Fibroblast of upper back skin (primary cell): Measurements from ENCODE around the gene SLC35A3.
A peak's percentile ranks its signal among the peaks of the same experiment; 100 is the strongest.
"Not testable (repeated sequence)": the region's sequence is repeated elsewhere in the genome, so short reads cannot be mapped to it uniquely, and the experiment has no call there.

Source experiments
- DNase-seq: peaks from one replicate; pipeline ENCODE4 v3.0.0-alpha.2; 2013

Gene SLC35A3

DNA sequence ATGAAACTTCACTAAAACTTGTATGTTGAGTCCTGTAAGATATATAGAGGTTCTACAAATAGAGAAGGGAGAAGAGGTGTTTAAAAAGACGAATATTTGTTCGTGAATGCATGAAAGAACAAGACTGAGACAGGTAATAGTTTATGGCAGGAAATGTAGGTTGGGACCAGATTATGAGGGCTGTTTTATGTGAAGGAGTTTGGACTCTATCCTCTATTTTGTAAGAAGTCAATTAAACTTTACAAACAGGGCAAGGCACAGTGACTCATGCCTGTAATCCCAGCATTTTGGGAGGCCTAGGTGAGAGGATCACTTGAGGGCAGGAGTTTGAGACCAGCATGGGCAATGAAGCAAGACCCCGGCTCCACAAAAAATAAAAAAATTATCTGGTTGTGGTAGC is 5.7 kb downstream of the SLC35A3 start:
- no peak for DNase-seq

- not testable (repeated sequence) for DNase-seq
Measured at GRCh38 chr1:99977326-99977725, 7.5 kb downstream of the SLC35A3 start.

DNA sequence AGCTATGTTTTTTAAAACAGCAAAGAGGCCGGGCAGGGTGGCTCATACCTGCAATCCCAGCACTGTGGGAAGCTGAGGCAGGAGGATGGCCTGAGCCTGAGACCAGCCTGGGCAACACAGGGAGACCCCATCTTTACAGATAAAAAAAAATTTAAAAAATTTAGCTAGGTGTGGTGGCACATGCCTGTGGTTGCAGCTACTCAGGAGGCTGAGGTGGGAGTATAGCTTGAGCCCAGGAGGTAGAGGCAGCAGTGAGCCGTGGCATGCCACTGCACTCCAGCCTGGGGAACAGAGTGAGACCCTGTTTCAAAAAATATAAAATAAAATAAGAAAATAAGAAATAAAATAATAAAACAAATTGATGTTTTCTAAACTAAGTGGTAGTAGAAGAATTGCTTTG is 8.4 kb downstream of the SLC35A3 start:
- DNase-seq, result no peak

DNA sequence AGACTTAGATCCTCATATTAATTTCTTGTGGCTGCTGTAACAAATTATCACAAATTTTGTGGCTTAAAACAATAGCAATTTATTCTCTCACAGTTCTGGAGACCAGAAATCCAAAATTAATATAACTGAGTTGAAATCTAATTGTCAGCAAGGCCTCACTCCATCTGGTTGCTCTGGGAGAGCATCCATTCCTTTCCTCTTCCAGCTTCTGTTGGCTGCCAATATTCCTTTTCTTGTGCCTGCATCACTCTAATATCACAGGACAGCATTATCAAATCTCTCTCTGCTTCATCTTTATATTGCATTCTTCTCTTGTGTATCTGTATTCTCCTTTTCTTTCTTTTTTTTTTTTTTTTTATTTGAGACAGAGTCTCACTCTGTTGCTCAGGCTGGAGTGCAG is 9.3 kb downstream of the SLC35A3 start:
- no peak for DNase-seq

- no peak for DNase-seq
Measured at GRCh38 chr1:99980928-99981327, 11.1 kb downstream of the SLC35A3 start.

DNA sequence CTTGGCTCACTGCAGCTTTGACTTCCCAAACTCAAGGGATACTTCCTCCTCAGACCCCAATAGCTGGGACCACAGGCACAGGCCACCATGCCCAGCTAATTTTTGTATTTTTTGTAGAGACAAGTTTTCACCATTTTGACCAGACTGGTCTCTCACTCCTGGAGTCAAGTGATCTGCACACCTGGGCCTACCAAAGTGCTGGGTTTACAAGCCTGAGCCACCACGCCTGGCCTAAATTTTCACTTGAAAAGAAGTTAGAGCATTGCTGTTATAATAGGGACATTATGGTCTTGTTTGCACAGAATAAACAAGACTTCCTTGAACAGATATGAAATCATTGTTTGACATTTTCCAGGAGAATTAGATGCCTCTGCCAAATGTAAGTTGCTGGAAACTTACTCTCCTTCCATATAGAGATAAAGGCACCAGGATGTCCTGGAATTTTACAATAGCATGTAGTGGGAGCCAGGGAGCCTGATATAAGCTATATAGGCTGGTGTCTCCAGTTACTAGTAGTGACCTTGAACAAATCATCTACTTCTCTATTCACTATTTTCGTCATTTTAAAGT is 16.9 kb downstream of the SLC35A3 start:
- DNase-seq, result no peak

DNA sequence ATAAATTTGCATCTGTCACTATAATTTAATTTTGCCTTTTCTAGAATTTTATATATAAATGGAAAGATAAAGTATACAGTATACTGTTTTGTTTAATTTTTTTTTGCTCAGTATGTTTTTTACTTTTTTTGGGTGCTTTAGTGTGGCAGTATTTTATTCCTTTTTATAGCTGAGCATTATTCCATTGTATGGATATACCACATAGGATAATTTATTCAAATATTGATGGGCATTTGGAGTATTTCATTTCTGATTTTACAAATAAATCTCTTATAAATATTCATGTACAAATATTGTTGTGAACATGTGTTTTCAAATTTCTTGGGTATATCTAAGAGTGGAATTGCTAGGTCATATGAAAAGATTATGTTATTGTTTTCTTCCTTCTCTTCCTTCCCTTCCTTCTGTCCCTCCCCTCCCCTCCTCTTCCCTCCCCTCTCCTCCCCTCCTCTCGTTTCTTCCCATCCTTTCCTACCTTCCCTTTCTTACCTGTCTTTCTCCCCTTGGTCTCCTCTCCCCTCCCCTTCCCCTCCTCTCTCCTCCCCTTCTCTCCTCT is 18.5 kb downstream of the SLC35A3 start:
- DNase-seq, result no peak

GRCh38 chr1:99992044-99992722 is 22.4 kb downstream of the SLC35A3 start:
- no peak for DNase-seq

- DNase-seq, result no peak
Measured at GRCh38 chr1:99992760-99993467, 23.1 kb downstream of the SLC35A3 start.

- no peak for DNase-seq
Measured at GRCh38 chr1:99993468-99993845, 23.7 kb downstream of the SLC35A3 start.

DNA sequence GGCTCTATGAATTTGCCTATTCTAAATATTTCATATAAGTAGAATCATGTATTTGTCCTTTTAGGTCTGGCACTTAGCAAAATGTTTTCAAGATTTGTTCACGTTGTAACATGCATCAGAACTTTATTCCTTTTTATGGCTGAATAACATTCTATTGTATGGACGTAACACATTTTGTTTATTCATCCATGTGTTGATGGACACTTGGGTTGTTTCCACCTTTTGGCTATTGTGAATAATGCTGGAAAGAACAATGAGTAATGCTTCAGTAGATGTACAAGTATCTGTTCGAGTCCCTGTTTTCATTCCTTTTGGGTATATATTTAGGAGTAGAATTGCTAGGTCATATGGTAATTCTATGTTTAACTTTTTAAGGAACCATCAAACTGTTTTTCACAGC is 24.7 kb downstream of the SLC35A3 start:
- DNase-seq, result no peak

DNA sequence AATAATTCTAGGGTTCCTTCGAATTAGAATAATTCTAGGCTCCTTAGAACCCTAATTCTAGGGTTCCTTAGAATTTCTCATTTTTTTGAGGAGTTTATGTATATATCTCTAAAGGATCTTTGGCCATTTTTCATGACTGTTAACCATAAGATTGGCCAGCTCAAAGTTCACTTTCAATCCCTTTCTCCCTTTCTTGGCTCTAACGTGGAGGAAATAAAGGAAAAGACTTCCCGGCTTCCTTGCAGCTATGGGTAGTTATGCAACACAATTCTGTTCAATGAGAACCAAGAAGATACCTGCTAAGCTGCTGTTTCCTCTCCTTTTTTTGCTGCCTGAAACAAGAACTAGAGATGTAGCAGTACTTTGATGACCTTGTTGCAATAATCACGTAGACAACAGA is 27.2 kb downstream of the SLC35A3 start:
- DNase-seq, result no peak

- no peak for DNase-seq
Measured at GRCh38 chr1:100001462-100001861, 31.7 kb downstream of the SLC35A3 start.

DNA sequence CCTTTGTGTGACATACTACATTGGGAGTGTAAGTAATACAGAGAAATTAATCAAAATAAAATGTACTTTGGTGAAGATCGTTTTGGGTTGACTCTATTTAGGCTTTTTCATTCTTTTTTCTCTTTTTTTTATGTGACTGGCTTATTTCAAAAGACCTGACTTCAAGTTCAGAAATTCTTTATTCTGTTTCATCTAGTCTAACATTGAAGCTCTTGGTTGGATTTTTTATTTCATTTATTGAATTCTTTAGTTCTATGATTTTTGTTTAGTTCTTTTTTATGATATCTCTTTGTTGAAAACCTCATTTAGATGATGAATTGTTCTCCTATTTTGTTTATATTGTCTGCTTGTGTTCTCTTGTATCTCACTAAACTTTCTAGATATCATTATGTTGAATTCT is 35.6 kb downstream of the SLC35A3 start:
- no peak for DNase-seq

DNA sequence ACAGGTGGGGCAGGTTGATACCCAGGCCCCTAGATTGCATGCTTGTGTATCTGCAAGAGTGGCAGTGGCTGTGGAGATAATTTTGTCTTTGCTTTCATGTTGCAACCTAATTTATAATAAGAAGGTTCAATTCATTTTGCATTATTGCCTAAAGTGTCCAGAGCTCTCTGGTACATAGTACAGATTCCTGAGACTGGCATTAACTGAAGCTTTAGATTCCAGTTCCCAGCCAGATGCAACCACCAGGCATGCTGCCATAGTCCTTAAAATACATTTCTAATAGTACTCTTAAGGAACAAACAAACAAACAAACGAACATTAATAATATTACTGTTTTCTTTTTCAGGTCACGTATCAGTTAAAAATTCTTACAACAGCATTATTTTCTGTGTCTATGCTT is 36.9 kb downstream of the SLC35A3 start:
- no peak for DNase-seq

DNA sequence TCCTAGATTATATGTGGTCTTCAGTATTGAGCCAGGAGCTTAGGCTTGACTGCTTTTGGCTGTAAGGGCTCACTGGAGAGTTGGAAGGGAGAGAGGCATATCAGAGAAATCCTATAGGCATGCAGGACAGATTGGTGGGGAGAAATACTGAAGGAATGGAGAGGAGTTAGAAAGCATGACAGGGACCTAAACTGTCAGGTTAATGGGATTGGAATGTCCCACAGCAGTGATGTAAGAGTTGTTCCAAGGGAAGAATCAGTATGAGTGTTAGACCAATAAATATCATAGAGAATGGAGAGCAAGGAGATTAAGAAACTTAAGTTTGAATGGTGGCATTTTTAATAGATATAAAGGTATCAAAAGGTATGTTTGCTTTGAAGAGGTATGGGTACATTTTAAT is 39.7 kb downstream of the SLC35A3 start:
- peak; percentile 44 for DNase-seq

GRCh38 chr1:100010804-100011203 is 41.0 kb downstream of the SLC35A3 start:
- no peak for DNase-seq

- DNase-seq, result no peak
Measured at GRCh38 chr1:100019220-100019619, 49.4 kb downstream of the SLC35A3 start.

- DNase-seq, result no peak
Measured at GRCh38 chr1:100023482-100023881, 53.7 kb downstream of the SLC35A3 start.

GRCh38 chr1:100027212-100027611 is 57.4 kb downstream of the SLC35A3 start:
- DNase-seq, result no peak

- no peak for DNase-seq
Measured at GRCh38 chr1:100028765-100029164, 59.0 kb downstream of the SLC35A3 start.

- DNase-seq, result peak; percentile 29
Measured at GRCh38 chr1:100034470-100034869, 64.7 kb downstream of the SLC35A3 start.

- no peak for DNase-seq
Measured at GRCh38 chr1:100035214-100035613, 65.4 kb downstream of the SLC35A3 start.
